Superior temporal gyrus (tissue), 1 donor: Measurements from ENCODE around the gene WFDC2.
"Not testable (repeated sequence)": the region's sequence is repeated elsewhere in the genome, so short reads cannot be mapped to it uniquely, and the experiment has no call there.

ENCODE experiments used
- DNase-seq: peaks from one replicate; pipeline ENCODE4 v3.0.0-alpha.2; 2016; ENCODE audit errors: extremely low spot score

Gene WFDC2

DNA sequence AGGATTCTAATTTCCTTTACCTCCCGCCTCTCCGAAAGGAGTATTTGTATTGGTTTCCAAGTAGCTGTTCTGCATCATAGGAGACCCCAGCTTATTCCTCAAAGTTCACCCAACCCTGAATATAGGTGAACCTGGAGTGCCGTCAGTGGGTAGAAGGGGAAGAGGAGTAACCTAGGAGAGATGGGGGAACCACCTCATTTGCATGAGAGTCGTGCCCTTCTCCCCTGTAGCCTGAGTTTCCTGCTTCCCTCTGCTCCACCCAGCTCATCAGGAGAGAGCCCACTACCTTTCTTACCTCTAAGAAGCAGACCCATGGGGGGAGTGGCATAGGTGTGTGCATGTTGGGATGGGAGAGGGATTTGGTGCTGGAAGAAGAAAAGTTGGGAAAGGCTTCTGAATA, 17.3 kb upstream of the WFDC2 start:
- no peak for DNase-seq

- DNase-seq, result no peak
These were observed 16.5 kb upstream of the WFDC2 start for GRCh38 chr20:45452772-45453691.

DNA sequence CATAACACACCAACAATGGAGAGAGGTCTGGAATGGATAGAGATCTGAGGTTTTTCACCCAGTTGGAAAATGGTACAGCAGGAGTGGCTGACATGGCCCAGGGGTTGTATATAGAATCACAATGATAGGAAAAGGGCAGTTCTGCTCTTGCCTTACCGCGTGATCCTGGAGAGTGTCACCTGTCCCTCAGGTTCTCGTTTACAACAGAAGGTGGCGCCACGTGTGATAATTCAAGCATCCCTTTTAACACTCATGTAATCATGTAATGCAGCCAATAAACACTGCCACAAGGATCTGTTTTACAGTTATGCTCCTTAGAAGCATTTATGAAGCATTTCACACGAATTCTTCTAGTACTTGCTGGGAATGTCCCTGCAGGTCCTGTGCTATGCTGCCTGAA, 12.9 kb upstream of the WFDC2 start:
- no peak for DNase-seq

- no peak for DNase-seq
These were observed 9.9 kb upstream of the WFDC2 start for GRCh38 chr20:45459606-45460005.

DNA sequence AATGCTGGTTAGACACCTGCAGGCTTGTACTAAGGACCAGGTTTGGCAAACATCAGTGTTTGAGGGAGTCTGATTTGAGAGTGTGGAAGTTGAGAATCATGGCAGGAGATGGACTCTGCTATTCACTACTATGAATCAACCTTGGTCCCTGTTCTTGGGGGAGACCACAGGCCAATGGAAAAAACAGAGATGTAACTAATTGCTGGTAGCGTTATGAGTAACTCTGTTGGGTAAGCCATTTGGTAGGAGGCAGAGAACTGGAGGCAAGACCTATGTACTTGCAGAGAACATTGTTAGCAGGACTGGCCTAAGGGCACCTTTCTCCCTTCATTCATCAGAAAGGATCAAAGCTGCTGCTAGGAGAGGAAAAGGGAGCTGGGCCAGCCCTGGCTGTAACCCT, 8.3 kb upstream of the WFDC2 start:
- DNase-seq, result no peak

- DNase-seq, result no peak
These were observed 6.6 kb upstream of the WFDC2 start for GRCh38 chr20:45462711-45463509.

DNA sequence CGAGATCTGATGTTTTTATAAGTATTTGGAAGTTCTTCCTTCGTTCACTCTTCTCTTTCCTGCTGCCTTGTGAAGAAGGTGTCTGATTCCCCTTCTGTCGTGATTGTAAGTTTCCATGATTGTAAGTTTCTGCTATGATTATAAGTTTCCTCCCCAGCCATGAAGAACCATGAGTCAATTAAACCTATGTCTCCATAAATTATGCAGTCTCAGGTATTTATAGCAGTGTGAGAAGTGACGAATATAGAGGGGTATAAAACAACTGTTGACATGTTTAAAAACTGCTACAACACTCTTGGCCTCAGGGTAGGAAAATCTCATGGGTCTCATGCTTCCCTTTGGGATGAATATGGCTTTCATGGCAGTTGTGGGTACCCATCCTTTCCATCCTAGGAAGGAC, 5.8 kb upstream of the WFDC2 start:
- DNase-seq, result no peak

GRCh38 chr20:45465491-45466266, 3.9 kb upstream of the WFDC2 start:
- no peak for DNase-seq

GRCh38 chr20:45467172-45467571, 2.4 kb upstream of the WFDC2 start:
- no peak for DNase-seq

DNA sequence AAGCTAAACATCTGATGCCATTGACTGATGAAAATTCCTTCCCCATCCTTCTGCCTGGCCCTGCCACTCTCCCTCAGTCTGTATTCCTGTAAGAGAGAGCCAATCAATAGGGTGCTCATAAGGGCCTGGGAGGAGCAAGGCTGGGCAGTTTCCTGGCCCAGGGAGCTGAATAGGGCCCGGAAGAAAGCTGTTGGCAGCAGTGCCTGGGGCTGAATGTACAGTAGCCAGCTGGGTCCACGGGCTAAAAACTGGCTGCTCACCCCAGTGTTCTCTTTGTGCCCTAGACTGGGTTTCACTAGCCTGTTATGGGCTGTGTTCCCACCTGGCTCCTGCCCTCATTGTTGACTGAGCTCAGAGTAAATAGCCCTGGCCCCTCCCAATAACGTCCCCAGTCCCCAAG, 1.7 kb upstream of the WFDC2 start:
- no peak for DNase-seq

DNA sequence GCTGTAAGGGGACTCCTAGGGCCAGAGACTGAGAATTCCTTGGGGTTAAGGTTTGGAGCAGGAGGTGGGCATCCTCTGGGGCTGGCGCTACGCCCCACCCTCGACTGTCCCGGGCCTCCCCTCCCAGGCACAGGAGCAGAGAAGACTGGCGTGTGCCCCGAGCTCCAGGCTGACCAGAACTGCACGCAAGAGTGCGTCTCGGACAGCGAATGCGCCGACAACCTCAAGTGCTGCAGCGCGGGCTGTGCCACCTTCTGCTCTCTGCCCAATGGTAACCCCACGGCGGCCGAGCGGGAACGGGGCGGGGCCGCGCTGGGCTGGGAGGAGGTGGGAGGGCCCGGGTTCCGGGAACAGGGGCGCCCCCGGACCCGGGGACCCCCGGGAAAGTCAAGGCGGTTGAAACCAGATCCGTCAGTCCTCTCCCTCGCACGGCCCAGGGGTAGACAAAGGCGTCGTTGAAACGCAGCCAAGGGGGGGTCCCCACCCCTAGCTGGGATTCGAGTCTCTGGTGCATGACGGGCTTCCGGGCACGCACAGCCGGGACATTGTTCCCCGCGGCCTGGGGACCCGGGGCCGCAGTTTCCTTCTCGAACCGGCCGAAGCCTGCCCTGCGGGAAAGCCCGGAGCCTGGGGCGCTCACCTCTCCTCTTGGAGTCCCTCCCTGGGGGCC, 844 bp downstream of the WFDC2 start:
- DNase-seq, result no peak

- peak; percentile 46 for DNase-seq
These were observed 1.4 kb downstream of the WFDC2 start for GRCh38 chr20:45470937-45471336.

- DNase-seq, result not testable (repeated sequence)
These were observed 2.7 kb downstream of the WFDC2 start for GRCh38 chr20:45472286-45472685.

DNA sequence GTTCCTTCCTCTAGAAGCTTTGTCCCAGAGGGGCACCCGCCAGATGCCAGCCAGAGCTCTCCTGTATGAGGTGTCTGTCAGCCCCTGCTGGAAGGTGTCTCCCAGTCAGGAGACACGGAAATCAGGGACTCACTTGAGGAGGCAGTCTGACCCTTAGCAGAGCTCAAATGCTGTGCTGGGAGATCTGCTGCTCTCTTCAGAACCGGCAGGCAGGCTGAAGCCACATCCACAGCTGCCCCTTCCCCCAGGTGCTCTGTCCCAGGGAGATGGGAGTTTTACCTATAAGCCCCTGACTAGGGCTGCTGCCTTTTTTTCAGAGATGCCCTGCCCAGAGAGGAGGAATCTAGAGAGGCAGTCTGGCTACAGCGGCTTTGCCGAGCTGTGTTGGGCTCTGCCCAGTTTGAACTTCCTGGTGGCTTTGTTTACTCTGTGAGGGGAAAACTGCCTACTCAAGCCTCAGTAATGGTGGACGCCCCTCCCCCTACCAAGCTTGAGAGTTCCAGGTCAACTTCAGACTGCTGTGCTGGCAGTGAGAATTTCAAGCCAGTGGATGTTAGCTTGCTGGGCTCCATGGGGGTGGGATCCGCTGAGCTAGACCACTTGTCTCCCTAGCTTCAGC, 8.1 kb downstream of the WFDC2 start:
- DNase-seq, result not testable (repeated sequence)

DNA sequence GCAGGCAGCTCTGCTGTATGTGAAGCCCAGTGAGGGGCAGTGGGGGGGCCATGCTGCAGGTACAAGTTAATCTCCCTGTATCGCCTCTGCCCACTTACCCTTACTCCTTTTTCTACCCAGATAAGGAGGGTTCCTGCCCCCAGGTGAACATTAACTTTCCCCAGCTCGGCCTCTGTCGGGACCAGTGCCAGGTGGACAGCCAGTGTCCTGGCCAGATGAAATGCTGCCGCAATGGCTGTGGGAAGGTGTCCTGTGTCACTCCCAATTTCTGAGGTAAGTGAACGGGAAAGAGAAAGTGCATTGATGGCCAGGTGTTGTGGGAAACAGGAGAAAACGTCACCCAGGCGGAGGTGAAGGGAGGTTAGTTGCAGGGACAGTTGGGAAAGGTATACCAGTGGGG, 10.3 kb downstream of the WFDC2 start:
- no peak for DNase-seq

DNA sequence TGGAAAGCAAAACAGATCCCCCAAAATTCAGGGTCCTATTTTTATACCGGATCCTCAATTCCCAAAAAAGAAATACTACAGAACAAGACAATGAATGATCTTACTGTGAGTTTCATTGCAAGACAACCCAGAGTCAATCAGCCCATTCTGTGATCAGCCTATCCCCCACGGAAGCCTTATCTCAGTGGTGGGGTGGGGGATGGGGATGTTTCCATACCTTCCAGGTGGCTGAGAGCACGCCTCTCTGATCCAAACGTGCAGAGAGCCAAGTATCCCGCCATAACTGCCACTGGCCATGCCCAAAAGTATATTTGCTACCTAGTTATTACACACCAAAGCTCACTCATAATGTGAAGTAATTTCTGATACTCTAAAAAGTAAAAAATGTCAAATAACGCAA, 15.1 kb downstream of the WFDC2 start:
- DNase-seq, result no peak

- no peak for DNase-seq
These were observed 15.8 kb downstream of the WFDC2 start for GRCh38 chr20:45485388-45485787.

DNA sequence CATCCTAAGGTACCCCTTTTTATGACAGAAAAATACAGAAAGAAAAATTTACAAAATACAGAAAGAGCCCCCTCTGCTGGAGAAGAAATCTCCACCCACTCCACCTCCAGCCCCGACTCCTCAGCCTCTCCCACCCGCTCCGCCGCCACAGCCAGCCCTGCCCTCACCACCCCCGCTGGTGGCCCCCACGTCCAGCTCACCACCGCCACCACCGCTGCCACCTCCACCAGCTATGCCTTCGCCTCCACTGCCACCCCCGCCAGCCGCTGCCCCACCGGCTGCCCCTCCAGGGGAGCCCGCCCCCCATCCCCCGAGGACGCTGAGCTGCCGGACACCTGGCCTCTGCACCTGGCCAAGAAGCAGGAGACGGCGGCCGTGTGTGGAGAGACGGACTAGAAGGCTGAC, 17.7 kb downstream of the WFDC2 start:
- DNase-seq, result no peak

DNA sequence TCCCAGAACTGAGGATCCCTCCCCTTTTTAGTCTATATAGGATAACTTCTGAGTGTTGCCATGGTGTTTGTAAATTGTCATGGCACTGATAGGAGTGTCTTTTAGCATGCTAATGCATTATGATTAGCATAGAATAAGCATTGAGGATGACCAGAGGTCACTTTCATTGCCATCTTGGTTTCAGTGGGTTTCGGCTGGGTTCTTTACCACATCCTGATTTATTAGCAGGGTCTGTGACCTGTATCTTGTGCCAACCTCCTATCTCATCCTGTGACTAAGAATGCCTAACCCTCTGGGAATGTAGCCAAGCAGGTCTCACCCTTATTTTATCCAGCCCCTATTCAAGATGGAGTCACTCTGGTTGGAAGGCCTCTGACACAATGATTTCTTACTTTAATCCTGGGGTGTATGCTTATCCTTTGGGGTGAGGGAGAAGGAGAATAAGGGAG, 19.6 kb downstream of the WFDC2 start:
- DNase-seq, result no peak

DNA sequence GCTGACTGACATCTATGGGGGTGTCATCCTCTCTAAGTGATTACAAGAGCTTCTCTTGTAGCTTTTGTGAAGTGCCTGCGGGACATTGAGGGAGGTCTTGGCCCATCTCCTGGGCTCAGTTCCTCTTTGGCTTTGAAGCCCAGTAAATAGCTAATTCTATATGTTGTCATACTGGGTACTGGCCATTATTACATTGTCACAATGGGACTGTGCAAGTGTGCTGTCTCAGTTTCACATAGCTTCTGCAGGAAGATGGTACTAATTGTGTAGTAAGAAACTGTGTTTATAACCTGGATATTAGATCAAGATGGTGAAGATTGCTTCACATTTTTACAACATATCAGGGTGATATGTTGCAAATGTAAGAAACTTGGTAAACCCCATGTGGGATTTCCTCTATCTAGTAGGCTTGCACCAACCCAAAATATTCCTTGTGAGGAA, 26.0 kb downstream of the WFDC2 start:
- DNase-seq, result no peak

- no peak for DNase-seq
These were observed 26.6 kb downstream of the WFDC2 start for GRCh38 chr20:45496166-45496565.
